Stimulated activated naive CD4-positive, alpha-beta T cell (primary cell): Measurements from ENCODE around the gene NEU4.
A peak's percentile ranks its signal among the peaks of the same experiment; 100 is the strongest.
"Not testable (repeated sequence)": the region's sequence is repeated elsewhere in the genome, so short reads cannot be mapped to it uniquely, and the experiment has no call there.

Experiments used
- DNase-seq, 6 experiments: peaks; one replicate each; lab custom pipeline; 2025; lab: John Stamatoyannopoulos, UW

NEU4 gene

DNA sequence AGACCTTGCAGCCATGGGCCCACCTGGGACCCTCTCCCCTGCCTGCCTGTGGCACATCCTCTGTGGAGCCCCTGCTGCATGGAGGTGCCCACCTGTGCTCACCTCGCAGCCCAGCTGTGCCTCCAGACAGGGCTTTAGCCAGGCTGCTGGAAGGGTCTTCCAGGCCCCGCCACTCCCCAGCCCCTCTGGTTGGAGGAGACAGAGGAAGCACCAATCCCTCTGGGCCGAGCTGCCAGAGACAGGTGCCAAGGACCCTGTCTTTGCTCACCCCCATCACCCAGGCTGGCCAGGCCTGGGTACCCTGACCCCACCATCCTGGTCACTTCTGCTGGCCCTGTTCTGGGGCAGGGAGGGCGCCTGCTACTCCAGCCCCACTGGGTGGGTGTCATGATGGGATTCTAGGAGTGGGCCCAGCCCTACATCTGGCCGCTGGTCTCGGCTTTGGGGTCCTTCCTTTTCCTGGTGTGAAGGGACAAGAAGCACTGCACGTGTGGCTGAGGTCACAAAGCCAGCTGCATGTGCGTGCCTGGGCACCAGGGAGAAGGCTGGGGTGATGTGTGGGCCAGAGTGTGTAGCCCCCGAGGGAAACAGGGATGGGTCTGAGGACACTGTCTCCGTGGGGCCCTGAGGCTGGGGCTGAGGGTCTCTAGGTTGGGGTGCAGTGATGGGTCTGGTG lies 9.3 kb upstream of the NEU4 start:
- no peak for DNase-seq

DNA sequence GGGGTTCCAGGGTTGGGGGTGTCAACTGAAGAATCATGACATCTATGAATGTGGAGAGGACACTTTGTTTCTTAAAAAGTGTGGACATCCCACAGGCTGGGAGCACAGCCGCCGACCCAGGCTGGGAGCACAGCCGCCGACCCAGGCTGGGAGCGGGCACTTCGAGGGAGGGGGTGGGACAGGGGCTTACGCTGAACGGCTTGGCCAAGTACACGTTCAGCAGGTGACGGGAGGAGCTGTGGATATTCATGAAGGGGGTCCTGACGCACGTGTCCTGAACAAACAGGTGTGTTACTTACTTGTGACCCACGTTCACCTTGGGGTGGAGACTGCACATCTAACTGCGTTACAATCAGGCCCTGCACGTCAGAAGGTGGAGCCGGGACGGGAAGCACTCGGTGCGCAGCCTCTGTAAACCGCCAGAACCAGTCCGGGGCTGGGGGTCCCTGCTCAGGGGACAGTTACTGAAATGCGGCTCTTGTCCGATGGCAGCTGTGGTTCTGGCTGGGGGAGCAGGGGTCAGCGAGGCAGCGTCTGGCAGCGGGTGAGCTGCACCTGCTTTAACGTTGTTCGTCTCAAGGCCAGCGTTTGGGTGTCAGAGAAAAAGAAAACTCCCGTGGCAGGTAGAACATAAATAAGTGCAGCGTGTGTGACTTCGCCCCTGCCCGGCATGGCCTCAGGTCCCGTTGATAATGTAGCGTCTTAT lies 8.6 kb upstream of the NEU4 start:
- not testable (repeated sequence) for DNase-seq

DNA sequence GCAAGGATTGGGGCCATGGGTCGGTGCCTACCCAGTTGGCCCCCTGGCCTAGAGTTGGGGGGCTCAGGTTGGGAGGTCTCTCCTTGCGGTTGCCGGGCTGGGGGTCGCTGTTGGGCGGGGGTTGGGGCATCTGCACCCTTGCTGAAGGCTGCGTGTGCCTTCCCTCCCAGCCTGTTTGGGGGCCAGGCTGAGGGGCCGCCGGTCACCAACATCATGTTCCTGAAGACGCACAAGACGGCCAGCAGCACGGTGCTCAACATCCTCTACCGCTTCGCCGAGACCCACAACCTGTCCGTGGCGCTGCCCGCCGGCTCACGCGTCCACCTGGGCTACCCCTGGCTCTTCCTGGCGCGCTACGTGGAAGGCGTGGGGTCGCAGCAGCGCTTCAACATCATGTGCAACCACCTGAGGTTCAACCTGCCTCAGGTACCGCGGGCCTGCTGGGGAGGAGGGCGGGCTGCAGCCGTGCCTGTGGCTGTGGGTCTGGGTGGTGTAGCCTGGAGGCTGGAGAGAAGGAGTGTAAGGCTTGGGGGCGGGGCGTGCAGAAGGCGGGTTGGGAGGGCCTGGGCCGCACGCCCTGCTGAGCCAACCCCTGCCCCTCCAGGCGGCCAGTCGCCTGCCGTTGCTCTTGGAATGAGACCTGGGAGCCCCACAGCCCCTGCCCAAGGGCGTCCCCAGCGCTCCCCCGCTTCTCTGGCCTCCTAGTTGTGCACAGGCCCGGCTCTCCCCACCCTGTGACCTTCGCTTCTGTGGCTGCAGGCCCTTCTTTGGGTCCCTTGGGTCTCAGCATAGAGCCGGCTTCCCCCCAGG lies 7.2 kb upstream of the NEU4 start:
- DNase-seq = no peak

DNA sequence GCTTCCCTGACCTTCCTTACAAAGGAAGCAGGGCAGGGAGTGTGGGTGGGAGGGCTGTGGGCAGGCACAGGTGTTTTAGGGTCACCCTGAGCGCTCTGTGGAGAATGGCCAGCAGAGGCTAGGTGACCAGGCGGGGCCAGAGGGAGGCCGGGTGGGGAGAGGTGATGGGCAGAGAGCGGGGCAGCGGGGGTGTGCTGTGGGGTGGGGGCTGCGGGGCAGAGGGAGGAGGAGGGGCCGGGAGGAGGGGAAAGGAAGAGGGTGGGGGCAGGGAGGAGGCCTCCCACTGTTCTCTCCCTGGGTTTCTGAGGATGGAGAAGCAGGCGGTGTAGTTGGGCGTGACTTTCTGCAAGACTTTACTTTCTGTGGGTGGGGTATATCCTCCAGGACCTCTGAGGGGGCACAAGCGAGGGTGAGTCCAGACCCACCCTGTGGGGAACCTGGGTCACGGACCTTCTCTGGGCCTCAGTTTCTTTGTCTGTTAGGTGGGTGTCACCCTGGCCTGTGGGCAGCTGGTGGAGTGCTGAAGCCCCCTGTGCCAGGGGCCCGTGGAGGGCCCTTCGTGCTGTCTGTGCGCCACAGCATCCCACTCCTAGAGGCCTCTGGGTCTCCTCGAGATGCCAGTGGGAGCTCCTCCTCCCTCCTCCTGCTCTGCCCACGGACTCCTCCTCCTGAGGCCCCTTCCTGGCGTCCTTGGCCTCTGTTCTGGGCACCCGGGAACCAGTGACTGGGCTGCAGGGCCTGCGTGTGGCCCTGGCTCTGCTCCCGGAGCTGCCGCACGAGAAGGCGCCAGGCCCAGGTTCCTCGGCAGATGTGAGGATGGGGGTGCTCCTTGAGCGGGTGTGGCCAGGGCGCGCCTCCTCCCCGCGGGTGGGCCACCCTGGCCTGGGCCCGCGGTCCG lies 6.3 kb upstream of the NEU4 start:
- DNase-seq = no peak

DNA sequence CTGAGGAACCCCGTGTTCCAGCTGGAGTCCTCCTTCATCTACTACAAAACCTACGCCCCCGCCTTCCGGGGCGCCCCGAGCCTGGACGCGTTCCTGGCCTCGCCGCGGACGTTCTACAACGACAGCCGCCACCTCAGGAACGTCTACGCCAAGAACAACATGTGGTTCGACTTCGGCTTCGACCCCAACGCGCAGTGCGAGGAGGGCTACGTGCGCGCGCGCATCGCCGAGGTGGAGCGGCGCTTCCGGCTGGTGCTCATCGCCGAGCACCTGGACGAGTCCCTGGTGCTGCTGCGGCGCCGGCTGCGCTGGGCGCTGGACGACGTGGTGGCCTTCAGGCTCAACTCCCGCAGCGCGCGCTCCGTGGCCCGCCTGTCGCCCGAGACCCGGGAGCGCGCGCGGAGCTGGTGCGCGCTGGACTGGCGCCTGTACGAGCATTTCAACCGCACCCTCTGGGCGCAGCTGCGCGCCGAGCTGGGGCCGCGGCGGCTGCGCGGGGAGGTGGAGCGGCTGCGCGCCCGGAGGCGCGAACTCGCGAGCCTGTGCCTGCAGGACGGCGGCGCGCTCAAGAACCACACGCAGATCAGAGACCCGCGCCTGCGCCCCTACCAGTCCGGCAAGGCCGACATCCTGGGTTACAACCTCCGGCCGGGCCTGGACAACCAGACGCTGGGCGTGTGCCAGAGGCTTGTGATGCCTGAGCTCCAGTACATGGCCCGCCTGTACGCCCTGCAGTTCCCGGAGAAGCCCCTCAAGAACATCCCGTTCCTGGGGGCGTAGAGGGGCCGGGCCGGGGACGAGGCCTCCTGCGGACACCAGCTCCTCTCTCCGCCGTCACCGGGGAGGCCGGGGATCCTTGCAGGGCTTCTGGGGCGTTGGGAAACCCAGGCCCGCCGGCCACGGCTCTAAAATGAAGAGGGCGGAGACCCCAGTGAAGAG lies 5.3 kb upstream of the NEU4 start:
- peak in 2 of 6 experiments; percentile 33 to 39 for DNase-seq

DNA sequence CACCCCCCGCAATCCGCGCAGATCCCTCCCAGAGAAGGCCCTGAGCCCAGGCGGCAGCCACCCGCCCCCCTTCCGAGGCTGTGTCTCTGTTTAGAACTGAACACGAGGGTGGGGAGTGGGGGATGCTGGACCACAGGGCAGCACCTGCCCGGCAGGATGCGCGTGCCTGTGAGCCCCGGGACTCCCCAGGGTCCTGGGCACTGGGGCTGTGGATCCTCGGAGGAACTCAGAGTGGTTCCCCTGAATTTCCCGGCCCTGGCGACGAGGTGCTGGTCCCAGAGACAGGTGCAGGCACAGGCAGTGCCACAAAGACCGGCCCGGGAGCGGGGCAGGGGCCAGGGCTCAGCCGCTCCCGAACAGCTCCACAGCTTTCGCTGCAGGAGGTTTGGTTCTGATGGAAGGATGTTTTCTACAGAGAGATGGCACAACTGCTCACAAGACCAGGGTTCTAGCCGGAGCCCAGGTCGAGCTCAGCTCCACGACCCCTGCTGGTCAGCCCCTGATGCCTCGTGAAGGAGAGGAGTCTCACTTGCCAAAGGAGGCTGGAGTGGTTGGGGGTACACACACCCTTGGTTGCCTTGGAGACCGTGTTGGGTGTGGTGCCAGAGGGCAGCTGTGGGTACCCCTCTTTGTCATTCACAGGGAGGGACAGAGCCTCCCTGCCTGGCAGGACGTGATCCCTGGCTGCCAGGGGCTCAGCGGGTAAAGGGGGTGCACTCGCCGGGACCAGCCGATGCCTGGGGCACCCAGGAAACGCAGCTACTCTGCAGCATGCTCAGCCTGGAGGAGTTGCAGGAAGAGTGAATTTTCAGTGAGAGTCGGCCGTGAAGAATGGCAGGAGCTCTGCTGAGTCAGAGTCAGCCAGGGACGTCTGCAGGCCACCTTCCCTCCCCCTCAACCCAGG lies 4.4 kb upstream of the NEU4 start:
- DNase-seq = peak in 1 of 6 experiments; percentile 43

DNA sequence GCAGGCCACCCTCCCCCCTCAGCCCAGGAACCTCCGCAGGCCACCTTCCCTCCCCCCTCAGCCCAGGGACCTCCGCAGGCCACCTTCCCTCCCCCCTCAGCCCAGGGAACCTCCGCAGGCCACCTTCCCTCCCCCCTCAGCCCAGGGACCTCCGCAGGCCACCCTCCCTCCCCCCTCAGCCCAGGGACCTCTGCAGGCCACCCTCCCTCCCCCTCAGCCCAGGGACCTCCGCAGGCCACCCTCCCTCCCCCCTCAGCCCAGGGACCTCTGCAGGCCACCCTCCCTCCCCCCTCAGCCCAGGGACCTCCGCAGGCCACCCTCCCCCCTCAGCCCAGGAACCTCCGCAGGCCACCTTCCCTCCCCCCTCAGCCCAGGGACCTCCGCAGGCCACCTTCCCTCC lies 2.8 kb upstream of the NEU4 start:
- not testable (repeated sequence) for DNase-seq

DNA sequence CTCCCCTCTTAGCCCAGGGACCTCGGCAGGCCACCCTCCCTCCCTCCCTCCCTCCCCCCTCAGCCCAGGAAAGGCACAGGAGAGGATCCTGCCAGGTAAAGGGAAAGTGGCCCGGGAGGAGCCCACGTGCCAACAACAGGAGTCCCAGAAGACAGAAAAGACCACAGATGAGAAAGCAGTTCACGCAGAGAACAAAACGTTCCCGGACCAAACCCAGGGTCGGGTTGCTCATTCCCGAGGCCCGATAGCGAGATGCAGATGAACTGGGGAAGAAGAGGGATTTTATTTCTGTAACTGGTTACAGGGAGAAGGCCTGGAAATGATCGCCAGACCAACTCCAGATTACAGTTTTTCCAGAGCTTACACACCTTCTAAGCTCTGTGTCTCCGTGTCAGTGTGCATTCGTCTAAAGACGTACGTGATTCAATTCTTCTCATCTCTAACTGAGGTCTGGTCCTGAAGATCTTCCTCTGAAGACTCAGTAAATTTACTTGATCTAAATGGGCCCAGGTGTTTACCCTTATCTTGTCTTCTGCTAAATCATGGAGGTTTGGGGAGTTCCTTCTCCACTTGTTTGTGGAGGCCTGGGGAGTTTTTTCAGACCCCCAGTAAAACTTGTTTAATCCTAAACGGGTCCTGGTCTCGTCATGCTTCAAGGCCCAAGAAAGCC lies 807 bp upstream of the NEU4 start:
- no peak for DNase-seq

DNA sequence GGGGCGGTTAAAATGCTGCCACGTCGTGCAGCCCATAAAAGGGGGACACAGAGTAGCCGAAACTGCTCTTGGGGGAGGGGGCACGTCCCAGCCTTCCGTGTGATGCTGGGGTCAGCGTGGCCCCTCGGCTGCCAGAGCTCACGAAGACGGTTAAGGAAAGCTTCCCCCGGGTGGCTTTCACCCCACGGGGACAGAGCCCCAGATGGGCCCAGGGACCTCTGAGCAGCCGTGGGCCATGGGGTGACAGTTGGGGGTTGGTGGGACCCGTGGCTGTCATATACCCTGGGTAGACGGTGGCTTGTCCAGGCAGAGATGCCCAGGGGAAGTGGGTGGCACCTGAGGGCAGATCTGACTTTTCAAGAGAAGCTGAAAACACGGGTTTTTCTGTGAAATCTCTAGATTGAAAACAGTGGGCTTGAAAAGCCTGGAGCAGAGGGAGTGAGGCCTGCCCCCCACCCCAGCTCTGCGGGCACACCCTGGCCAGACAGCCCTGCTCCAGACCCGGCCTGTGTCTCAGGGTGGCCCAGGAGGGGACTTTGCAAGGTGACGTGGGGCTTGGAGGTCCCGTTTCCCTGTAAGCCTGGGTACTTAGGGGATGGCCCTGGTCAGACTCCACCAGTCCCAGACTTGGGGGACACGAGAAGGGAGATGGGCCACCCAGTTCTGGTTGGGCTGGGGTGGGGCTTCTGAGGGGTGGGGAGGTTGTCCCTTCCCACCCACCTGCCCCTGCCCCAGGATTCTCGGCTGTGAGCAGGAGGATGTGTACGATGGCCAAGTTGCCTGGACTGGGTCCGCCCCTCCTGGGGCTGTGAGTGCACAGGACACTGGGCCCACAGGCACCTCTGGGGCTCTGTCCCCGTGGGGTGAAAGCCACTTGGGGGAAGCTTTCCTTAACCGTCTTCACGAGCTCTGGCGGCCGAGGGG lies 652 bp downstream of the NEU4 start:
- no peak for DNase-seq

DNA sequence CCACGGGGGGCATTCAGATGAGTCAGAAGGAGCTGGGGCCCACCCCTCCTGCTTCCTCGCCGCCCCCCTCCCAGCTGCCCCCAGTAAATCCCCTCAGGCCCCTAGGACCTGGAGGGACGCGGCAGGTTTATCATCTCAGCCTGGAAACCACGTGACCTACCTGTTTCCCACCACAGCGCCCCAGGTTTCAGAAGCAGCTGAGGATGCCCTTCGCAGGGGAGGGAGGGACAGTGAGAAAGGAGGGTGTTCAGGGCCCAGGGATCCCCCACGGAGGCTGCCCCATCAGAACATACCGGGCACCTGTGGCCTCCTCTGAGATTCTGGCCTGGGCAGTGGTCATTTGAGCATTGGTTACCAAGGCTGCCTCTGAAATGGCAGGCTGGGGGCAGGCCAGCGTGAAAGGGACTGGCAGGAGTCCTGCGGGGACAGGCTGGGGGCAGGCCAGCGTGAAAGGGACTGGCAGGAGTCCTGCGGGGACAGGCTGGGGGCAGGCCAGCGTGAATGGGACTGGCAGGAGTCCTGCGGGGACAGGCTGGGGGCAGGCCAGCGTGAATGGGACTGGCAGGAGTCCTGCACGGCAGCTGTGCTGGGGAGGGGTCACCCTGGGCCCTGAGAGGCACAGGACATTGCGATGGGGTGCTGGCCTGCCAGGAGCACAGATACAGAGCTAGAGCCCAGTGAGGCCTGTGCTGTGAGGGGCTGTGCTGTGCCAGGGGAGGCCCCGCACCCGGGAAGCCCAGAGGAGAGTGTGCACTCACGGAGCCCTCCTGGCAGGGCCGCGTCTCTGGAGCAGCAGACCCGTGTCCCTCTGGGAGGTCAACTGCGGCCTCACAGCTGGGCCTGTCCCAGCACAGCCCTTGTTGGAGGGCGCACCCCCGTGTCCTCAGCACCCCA lies 1.6 kb downstream of the NEU4 start:
- DNase-seq = no peak

DNA sequence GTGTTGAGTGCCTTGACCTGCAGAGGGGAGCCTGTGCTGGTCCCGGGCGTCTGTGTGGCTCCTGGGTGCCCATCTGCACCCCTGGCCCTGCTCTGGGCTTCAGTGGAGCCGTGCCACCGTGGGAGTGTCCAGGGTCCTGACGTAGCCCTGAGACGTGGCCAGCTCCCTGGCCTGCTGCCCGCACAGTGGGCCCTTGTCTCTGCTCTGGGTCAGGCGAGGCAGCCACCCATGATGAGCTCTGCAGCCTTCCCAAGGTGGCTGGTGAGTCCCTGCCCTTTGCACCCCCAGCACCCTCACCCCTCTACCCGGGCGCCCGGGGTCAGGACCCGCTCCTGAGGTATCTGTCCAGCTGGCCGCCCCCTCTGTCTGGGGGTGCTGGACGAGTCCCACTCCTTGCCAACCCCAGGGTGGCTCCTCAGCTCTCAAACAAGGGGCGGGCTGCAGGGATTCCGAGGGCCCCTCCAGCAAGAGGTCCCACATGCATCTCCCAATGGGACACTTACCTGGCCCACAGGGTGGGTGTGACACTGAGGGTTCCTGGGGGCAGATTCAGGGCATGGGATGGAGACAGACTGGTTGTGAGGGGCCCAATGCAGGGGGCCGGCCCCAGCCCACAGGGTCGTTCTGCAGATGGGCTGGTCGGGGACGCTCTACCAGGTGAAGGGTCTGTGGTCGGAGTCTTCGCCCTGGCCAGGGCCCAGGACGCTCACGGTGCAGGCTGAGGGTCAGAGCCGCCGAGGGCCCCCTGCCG lies 2.4 kb downstream of the NEU4 start:
- DNase-seq = no peak

DNA sequence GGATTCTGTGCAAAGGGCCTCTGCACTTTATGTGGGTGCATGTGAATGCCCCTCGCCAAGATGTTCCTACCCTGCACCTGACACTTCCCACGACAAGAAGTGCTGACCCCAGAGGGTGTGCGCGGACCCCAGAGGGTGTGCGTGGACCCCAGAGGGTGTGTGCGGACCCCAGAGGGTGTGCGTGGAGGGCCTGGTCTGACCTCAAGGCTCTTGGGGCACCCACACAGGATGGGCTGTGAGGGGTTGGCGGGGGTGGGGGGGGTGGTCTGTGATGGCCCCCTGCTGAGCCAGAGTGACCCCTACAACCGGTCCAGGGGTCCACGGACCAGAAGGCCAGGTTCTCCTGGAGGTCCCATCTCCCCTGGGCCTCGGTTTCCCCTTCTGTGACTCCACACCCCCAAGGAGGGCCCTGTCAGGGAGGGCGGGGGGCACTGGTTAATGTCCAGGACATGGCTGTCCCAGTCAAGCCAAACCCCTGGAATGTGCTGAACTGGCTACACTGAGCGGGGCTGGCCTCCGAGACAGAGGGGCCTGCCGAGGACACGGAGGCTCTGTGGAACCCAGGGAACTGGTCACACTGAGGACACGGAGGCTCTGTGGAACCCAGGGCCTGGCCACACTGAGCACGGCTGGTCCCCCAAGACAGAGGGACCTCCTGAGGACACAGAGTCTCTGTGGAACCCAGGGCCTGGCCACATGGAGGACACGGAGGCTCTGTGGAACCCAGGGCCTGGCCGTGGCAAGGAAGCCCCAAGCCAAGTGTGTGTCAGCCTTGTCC lies 3.1 kb downstream of the NEU4 start:
- DNase-seq = no peak

DNA sequence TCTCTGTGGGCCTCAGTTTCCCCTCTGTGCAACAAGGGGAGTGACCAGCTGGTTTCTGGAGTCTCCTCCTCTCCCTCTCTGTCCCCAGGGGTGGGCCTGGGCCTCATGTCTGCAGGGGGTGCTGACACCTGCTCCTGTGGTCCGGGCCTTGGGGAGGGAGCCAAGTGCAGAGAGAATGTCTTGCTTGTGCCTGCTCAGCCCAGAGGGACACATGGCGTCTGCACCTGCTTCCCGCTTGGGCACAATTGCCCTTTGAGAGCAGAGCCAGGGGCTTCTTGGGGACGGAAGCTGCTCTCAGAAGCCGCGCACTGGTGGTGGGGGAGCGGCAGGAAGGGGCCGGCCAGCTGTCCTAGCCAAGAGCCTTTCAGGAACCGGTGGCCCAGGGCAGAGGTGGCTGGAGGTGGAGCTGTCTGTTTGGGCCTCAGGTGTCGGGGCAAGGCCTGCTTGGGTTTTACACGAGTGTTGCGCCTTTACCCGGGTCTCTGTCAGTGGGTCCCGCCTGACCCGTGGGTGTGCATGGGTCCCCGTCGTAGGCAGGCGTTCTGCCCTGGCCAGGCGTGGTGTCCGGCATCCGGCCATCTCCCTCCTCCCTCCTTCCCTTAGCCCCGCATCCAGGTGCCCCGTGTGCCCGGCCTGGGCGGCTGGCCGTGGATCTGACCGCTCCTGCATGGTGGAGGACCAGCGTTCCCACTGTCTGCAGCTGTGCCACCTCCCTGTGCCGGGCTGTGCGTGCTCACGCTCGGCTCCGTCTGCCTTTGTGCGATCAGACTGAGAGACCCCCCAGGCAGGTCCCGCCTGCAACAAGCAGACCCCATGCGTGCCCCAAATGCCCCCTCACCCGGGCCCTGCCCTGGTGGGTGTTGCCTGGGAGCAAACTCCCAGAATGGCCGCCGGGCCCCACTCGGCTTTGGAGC lies 4.0 kb downstream of the NEU4 start:
- no peak for DNase-seq

DNA sequence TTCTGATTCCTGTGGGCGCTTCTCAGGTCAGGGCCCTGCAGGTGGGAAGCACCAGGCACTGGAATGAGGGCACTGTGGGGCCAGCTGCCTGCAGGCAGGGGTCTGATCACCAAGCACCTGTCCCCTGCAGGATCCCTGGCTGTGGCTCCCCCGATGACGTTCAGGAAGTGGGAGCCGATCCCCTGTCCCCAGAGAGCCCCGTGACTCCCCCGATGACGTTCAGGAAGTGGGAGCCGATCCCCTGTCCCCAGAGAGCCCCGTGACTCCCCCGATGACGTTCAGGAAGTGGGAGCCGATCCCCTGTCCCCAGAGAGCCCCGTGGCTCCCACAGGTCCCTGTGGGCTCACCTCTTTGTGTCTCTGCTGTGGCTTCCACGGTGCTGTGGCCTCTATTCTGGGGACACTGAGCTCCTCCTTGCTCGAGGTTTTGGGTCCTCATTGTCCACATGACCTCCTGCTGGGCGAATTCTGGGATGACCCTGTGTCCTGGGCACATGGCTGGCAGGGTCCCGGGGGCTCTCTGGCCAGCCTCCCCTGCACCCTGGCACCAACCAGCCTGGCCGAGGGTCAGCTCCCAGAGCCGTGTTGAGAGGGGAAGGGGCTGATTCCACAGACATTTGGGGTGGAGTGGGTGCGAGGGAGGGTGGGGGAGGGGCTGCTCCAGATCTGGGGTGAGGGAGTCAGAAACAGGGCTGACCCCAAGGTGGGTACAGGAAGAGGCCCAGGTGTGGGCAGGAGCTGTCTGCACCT lies 4.8 kb downstream of the NEU4 start:
- DNase-seq = peak in 2 of 6 experiments; percentile 16 to 49
